GM18873 (cell line): Measurements from ENCODE around the gene PIK3C3.
A peak's percentile ranks its signal among the peaks of the same experiment; 100 is the strongest.
"Not testable (repeated sequence)": the region's sequence is repeated elsewhere in the genome, so short reads cannot be mapped to it uniquely, and the experiment has no call there.

ENCODE experiments used
- ATAC-seq: cut with Tn5 transposase; IDR thresholded peaks from one replicate; pipeline ENCODE4 v1.9.1; 2021; ENCODE audit warnings: mild to moderate bottlenecking, moderate library complexity, moderate number of reproducible peaks; ENCODE audit not compliant: unreplicated experiment, low FRiP score

Gene PIK3C3

DNA sequence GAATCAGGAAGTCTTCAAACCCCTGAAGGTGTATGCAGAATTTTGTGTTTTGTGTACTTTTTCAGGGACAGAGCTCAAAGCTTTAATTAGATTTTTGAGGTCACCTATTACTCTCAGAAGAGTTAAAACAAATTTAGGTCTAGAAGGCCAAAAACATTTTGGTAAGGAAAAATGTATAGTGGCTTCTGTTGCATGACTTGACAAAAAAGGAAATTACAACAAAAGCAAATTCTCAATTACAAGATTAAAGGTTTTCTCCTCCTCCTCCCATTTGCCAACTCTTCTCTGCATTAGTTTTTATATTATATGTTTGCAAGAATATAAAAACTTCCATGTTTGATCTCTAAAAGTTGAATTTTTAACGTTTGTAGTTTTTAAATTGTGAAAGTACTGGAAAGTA is 4.0 kb downstream of the PIK3C3 start:
- ATAC-seq = no peak

- no peak for ATAC-seq
These were observed 10.7 kb downstream of the PIK3C3 start for GRCh38 chr18:41965634-41966255.

DNA sequence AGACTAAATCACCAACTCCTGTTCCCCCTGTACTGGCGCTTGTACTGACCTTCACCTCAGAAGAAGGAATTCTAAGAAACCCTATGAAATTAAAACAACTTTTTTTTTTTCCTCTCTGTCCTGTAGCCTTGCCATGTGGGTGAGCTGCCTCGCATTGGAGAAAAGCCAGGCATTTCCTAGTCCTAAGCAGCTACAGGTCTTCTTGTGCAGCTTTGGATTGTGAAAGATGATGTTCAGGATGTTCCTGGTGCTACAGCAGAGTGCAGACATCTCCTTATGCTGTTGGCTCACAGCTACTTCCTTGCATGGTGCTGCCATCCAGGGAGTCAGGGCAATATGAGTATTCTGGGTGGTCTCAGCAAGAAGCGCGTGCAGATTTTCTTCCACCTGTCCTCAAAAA is 11.9 kb downstream of the PIK3C3 start:
- no peak for ATAC-seq

DNA sequence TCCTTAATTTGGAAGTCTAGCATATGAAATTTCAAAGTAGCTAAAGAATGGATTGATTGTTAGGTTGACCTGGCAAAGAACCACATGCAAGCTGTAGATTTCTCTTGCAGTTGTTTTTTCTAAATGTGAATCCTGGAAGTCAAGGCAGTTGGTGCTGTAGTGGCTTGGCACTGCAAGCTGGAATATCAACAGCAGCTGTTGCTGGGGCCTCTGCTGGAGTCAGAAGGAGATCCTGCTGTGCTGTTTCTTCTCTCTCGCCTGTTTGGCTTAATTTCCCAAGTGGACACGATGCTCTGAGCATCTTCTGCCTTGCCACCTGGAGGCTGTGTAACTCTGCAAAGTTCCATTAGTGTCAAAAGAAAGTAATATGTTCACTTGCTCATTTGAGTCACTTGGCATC is 12.6 kb downstream of the PIK3C3 start:
- no peak for ATAC-seq

- ATAC-seq = no peak
These were observed 14.8 kb downstream of the PIK3C3 start for GRCh38 chr18:41969881-41970280.

DNA sequence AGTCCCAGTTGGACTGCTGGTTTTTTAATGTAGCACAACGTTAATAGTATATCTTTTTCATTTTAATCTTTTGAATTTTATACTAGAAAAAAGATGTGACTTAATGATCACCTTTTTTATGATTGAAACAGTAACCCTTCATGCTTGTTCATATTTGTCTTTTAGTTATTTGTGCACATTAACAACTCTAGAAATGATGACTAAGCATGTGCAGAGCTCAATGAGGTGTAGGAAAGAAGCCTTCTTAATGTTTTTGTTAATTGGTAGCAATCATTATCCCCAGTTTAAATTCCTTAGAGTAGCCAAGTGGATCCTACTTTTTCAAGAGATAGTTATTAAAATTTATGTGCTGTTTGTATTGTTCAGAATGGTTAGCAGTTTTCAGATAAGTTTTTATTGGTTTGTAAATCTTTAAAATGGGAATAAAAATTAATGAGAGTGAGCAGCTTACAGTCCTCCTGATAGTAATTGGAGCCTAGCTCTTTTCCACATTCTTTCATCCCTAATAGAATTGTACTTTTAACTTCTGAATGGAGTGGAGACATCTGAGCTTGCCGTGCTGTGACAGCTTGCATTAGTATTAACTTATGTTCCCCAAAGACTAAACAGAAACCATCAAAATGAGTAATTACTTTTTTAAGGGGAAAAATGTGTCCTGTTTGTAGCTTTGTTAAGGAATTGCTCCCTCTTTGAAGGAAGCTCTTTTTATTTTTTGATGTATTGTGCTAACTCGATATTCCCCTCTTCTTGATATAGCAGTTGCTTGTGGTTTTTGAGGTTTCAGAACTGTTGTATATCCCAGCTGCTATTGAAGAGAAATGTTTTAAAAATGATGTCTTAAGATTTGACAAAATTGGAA is 17.3 kb downstream of the PIK3C3 start:
- ATAC-seq = no peak

DNA sequence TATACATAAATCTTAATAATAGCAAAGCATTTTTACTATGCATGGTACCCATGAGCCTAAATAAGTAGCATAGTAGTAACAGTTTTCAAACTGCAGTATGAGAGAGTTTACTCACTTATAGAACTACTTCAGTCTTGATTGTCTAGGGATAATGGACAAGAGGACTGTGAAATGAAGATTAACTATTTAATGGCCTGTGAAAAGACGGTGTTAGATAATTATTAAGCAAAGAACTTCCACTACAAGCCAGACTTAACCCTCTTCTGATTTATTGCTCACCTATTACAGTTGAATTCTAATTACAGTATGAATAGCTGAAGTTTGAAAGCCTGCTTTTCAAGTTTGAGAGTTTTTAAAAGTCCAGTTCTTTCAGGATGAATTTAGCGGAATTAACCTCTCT is 18.9 kb downstream of the PIK3C3 start:
- ATAC-seq = peak; percentile 49

DNA sequence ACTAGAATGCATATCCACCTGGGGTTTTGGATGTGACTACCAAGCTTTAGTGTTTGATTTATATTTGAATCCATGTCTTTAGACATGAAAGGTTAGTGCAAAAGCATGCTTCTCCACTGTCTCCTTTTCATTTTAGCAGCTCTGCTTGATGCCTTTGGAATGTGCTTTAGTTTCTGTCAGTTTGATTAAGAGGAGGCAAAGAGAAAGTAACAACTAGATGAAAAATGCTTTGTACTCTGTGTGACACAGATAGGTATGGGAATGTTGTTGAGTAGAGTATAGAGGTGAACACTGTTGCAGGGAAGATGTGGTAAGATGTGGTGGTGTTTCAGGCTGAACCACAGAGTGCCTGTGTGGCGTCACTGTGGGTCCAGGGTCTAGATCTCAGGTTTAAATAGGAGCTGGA is 19.8 kb downstream of the PIK3C3 start:
- no peak for ATAC-seq

DNA sequence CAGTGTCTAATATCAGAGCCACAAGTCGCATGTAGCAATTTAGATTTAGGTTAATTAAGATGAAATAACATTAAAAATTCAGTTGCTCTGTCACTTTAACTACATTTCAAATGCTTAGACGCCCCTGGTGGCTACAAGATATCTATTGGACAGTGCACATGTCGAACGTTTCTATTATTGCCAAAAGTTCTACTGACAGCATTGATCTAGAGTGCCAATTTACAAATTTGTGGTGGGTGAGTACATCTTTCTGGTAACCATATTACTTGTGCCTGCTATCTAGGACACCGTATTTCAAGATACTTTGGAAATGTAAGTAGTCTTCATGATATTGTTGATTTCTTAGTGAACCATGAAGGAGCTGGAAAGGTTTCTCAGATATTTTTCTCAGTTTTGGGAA is 20.2 kb downstream of the PIK3C3 start:
- no peak for ATAC-seq

DNA sequence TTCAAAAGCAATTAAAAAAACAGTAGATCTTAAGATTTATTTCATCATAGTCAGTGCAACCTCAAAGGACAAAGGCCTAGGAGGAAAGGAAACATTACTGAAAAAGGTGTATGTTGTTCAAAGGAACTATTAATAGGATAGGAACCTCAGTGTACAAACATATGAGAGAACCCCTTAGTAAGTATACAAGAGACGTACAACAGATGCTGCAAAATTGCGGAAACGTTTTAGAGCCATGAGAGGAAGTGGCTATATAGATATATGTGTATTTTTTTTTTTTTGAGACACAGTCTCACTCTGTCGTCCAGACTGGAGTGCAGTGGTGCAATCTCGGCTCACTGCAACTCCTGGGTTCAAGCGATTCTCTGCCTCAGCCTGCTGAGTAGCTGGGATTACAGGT is 22.2 kb downstream of the PIK3C3 start:
- no peak for ATAC-seq

DNA sequence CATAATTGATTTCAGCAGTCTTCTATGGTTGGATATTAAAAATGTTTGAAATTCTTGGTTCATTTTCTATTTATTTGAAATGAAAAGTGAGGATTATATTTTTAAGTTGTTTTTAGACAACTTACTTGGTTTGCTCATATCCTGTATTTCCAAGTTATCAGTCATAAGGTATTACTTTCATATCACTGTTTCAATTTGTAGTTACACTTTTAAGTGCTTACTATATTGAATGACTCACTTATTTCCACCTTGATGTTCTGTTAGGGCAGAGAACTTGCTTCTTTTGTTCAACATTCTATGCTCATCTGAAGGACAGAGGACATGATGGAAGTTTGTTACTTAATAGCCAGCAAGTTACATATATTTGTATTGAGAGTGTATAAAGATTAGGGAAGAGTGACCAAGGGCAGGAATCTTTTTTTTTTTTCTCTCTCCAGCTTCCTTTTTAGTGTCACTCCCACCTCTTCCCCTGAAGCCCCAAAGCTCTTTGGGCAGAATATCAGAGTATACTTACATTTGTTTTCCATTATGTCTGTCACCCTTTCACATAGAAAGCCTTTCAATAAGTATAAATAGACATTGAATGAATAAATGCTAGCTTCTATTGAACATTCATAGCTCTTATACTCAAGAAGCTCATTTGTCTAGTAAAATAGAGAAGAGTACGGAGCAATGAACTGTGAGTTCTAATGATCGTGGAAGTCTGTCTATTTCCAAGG is 28.1 kb downstream of the PIK3C3 start:
- ATAC-seq = peak; percentile 92

DNA sequence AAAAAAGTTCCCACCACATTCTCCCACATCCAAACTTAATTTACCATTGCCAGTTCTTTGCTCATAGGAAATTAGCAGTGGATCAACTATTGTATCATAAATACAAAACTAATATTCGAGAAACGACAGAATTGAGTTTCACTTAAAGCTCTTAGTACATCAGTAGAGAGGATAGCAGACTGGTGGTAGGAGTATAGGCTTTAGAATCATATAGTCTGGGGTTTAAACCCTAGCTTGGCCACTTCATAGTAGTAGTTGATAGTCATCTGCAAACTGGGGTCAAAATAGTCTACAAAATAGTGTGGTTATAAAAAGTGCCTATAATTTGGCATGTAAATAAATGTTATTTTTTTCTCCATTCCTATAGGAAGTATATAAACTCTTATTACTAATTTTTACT is 30.9 kb downstream of the PIK3C3 start:
- no peak for ATAC-seq

DNA sequence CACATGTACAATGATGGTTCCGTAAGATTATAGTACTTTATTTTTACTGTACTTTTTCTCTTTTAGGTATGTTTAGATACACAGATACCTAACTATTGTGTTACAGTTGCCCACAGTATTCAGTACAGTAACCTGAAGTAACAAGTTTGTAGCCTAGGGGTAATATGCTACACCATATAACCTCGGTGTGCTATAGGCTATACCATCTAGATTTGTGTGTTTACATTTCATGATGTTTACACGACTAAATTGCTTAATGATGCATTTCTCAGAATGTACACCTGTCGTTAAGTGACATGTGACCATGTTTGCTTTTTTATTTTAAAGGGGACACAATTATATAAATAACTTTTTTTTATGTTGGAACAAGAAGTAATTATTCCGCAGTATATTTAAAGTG is 34.5 kb downstream of the PIK3C3 start:
- no peak for ATAC-seq

GRCh38 chr18:41992066-41992465 is 37.0 kb downstream of the PIK3C3 start:
- ATAC-seq = no peak

- ATAC-seq = no peak
These were observed 37.7 kb downstream of the PIK3C3 start for GRCh38 chr18:41992703-41993102.

DNA sequence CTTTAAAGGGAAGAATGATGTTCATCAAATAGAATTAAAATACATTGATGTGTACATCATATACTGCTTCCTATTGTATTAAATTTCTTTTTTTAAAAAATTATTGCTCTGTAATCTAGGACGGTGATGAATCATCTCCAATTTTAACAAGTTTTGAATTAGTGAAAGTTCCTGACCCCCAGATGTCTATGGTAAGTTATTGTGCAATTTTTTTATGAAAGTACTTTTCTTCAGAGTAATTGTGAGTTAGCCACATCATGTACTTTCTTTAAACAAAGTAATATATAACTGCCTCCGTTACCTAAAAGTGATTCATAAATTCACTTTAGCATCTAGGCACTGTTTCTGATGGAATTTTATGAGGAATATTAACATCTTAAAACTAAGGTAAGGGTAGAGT is 38.1 kb downstream of the PIK3C3 start:
- no peak for ATAC-seq

GRCh38 chr18:41996020-41996419 is 41.0 kb downstream of the PIK3C3 start:
- no peak for ATAC-seq

- ATAC-seq = no peak
These were observed 44.7 kb downstream of the PIK3C3 start for GRCh38 chr18:41999751-42000150.

DNA sequence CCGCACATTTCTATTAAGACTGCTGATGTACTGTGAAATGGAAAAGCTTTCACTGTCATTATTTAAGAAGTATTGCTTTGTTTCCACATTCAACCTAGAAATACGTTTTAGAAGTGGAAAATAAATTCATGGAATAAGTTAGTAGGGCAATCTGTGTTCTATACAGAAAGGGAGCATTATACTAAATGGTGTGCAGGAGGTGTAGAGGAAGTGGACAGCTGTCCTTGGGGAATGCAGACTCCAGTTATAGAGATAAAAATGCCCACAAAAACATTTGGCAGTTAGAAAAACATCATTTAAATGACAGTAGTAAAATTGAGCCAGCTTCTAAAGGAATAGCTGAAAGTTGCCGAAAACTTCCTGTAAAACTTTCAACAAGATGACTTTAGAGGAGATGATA is 46.8 kb downstream of the PIK3C3 start:
- no peak for ATAC-seq

DNA sequence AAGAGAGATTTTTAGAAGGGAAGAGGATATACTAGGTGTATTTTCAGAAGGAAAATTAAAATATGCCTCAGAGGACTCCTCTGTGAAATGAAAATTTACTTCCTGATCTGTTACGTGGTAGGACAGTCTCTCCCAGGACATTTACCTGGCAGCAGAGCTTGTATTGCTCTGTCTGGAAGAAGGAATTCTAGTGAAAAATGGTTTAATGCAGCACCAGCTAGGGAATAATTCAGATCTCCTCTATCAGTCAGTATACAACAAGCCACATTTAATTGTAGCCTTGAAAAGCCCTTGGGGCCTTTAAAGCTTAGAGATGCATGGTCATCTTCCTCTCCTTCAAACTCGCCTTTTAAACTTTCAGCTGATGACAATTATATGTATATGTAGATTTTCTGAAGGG is 49.6 kb downstream of the PIK3C3 start:
- ATAC-seq = no peak

DNA sequence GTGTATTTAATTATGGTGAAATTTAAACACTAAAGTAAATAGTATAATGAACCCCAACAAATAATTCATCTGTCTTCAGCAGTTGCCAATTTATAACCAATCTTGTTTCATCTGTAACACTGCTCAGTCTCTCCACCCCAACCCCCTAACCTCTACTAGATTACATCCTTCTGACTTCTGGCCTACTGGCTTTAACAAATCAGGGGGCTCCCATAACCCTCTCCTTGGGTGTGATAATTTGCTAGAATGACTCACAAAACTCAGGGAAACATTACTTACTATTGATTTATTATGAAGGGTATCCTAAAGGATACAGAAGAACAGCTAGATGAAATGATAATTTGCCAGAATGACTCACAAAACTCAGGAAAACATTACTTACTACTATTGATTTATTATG is 50.7 kb downstream of the PIK3C3 start:
- no peak for ATAC-seq

DNA sequence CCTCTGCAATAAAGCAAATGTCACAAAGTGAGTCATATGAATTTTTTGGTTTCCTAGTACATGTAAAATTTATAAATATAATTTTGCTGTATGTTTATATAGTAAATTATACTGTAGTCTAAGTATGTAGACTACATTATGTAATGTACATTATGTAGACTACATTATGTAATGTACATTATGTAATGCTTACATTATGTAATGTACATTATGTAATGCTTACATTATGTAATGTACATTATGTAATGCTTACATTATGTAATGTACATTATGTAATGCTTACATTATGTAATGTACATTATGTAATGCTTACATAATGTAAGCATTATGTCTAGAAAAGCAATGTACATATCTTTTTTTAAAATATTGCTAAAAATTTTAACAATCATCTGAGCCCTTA is 54.4 kb downstream of the PIK3C3 start:
- ATAC-seq = not testable (repeated sequence)
